Adrenal gland (tissue), 5 donors: Measurements from ENCODE around the gene POLR2E.

Source experiments
- CTCF ChIP-seq, 6 experiments: fragments of 450-650 bp in 4 of 6; fragments of 200-600 bp in 2 of 6; sonication (generic) in 1 of 6; IDR thresholded peaks; 1 replicate in 5 of 6; 2 replicates in 1 of 6; pipeline versions ENCODE4 v1.5.1 to v1.8.0; 2016 to 2021; ENCODE audit warnings: antibody characterized with exemption in 6 of 6, mild to moderate bottlenecking in 2 of 6, moderate library complexity in 1 of 6
- POLR2A ChIP-seq, 2 donors: fragments of 450-650 bp; IDR thresholded peaks; one replicate each; pipeline ENCODE4 v1.6.1; 2017; ENCODE audit warnings: antibody characterized with exemption in 2 of 2, mild to moderate bottlenecking in 2 of 2, moderate library complexity in 1 of 2
- donor health status: DM: no; HTN: no; CAD: no.

- TF ChIP-seq POLR2A (IDR thresholded peaks at IDR 0.05) (no peak), CTCF (IDR thresholded peaks at IDR 0.05) (no peak)
Measured at GRCh38 chr19:1054102-1055027, 40.8 kb downstream of the POLR2E start.
